Endothelial cell of umbilical vein (primary cell): ENCODE measurements around the gene PHF1. TPM values are rescaled to one million over a fixed set of nuclear protein-coding genes. Genes with fewer than 3 reads are reported as not detected.

Experiments used
- BruUV-seq: library from RNA; stranded (reverse); fragments of 400-500 nt; replicated peaks from 2 replicates; lab custom pipeline; 2021; lab: Mats Ljungman, UMichigan
- CTCF ChIA-PET: fragments of 300-600, 350-600 bp; sonication (Branson Sonifier 250); formaldehyde crosslinking; loops from one replicate; lab custom pipeline; 2021; ENCODE audit warnings: antibody characterized with exemption, inconsistent platforms; lab: Charles Lee
- POLR2A ChIA-PET: fragments of 300-600, 350-600 bp; sonication (Branson Sonifier 250); formaldehyde crosslinking; loops from one replicate; lab custom pipeline; 2021; ENCODE audit warnings: antibody characterized with exemption, inconsistent platforms; lab: Charles Lee
- DNase-seq: peaks from one replicate; pipeline ENCODE4 v3.0.0-alpha.2; 2011; ENCODE audit warnings: low read depth, low spot score
- FAIRE-seq: peaks from 2 replicates; lab custom pipeline; 2011; peaks lifted over from hg19 to GRCh38; lab: Jason Lieb, UNC
- H2AFZ ChIP-seq: 2 replicates; pipeline ENCODE4 v1.6.0; 2012; ENCODE audit warnings: low read depth, low read length, control low read depth, inconsistent platforms
- H3K27ac ChIP-seq: 2 replicates; pipeline ENCODE4 v1.5.1; 2011; ENCODE audit warnings: low read depth, mild to moderate bottlenecking, control low read depth, low read length, moderate library complexity; ENCODE audit not compliant: insufficient read depth
- H3K27me3 ChIP-seq, 2 experiments: 2 replicates each; pipeline versions ENCODE4 v1.6.0 to v1.6.1; 2011; ENCODE audit warnings: low read length in 2 of 2, mixed read lengths in 1 of 2; ENCODE audit not compliant: control insufficient read depth in 2 of 2, insufficient read depth in 2 of 2
- H3K36me3 ChIP-seq, 2 experiments: 2 replicates in 1 of 2; 3 replicates in 1 of 2; pipeline ENCODE4 v1.5.1; 2011; ENCODE audit warnings: low read length in 2 of 2, mild to moderate bottlenecking in 1 of 2, moderate library complexity in 1 of 2; ENCODE audit not compliant: control insufficient read depth in 2 of 2, insufficient read depth in 2 of 2; ENCODE audit errors: extremely low read depth in 1 of 2
- H3K4me1 ChIP-seq: 3 replicates; pipeline ENCODE4 v1.5.1; 2011; ENCODE audit warnings: mild to moderate bottlenecking, low read length; ENCODE audit not compliant: control insufficient read depth, insufficient read depth; ENCODE audit errors: extremely low read depth
- H3K4me2 ChIP-seq: 2 replicates; pipeline ENCODE4 v1.6.1; 2011; ENCODE audit warnings: low read length, control low read depth, mixed read lengths; ENCODE audit not compliant: insufficient read depth
- H3K4me3 ChIP-seq, 3 experiments: fragments of 200-600 bp in 1 of 3; sonication (generic), shearing (Covaris generic) in 1 of 3; replicated peaks in 1 of 3; 2 replicates each; pipeline ENCODE4 v1.5.1; 2011 to 2016; ENCODE audit warnings: control low read depth in 3 of 3, low read length in 3 of 3, mild to moderate bottlenecking in 2 of 3, inconsistent platforms in 1 of 3, low read depth in 1 of 3, moderate library complexity in 1 of 3; ENCODE audit not compliant: insufficient read depth in 1 of 3
- H3K79me2 ChIP-seq: 2 replicates; pipeline ENCODE4 v1.6.0; 2012; ENCODE audit warnings: low read length, inconsistent platforms; ENCODE audit not compliant: control insufficient read depth, insufficient read depth
- H3K9ac ChIP-seq: replicated peaks from 2 replicates; pipeline ENCODE3; 2011; ENCODE audit warnings: low read length, control low read depth; ENCODE audit not compliant: insufficient read depth; ENCODE audit errors: extremely low read depth
- H3K9me1 ChIP-seq: replicated peaks from 3 replicates; pipeline ENCODE4 v1.6.0; 2011; ENCODE audit warnings: mild to moderate bottlenecking, low read length; ENCODE audit not compliant: control insufficient read depth, insufficient read depth; ENCODE audit errors: extremely low read depth
- H3K9me3 ChIP-seq: replicated peaks from 2 replicates; pipeline ENCODE4 v1.5.1; 2012; ENCODE audit warnings: low read length, inconsistent platforms; ENCODE audit not compliant: control insufficient read depth, insufficient read depth
- H4K20me1 ChIP-seq: replicated peaks from 2 replicates; pipeline ENCODE3; 2011; ENCODE audit warnings: mild to moderate bottlenecking, low read length; ENCODE audit not compliant: control insufficient read depth, insufficient read depth; ENCODE audit errors: extremely low read depth
- CTCF ChIP-seq, 2 donors: IDR thresholded peaks; 1 replicate in 1 of 2; 2 replicates in 1 of 2; pipeline ENCODE4 v1.5.1; 2011; ENCODE audit warnings: low read length in 2 of 2, mild to moderate bottlenecking in 2 of 2, moderate library complexity in 2 of 2, control low read depth in 1 of 2, inconsistent platforms in 1 of 2, low read depth in 1 of 2; ENCODE audit not compliant: insufficient read depth in 1 of 2; ENCODE audit errors: extremely low read depth in 1 of 2
- EZH2 ChIP-seq: IDR thresholded peaks from 2 replicates; pipeline ENCODE4 v1.6.1; 2012; ENCODE audit warnings: borderline replicate concordance, low read depth, mild to moderate bottlenecking, moderate library complexity, low read length, inconsistent platforms; ENCODE audit not compliant: severe bottlenecking
- FOS ChIP-seq: IDR thresholded peaks from 2 replicates; pipeline ENCODE4 v1.6.1; 2011; ENCODE audit warnings: mild to moderate bottlenecking, low read length, moderate library complexity, borderline replicate concordance; ENCODE audit not compliant: insufficient read depth
- GATA2 ChIP-seq: IDR thresholded peaks from 2 replicates; pipeline ENCODE4 v1.7.0; 2011; ENCODE audit warnings: low read depth, mild to moderate bottlenecking, moderate library complexity, mixed read lengths, low read length; ENCODE audit not compliant: insufficient read length, insufficient read depth
- JUN ChIP-seq: IDR thresholded peaks from 2 replicates; pipeline ENCODE4 v1.6.1; 2011; ENCODE audit warnings: borderline replicate concordance, low read depth; ENCODE audit not compliant: insufficient read length, insufficient read depth
- MAX ChIP-seq: IDR thresholded peaks from 2 replicates; pipeline ENCODE4 v1.6.1; 2011; ENCODE audit not compliant: insufficient read depth, insufficient read length
- MYC ChIP-seq: IDR thresholded peaks from one replicate; pipeline ENCODE4 v1.6.1; 2011; ENCODE audit warnings: mild to moderate bottlenecking, low read depth, low read length
- POLR2A ChIP-seq: IDR thresholded peaks from 2 replicates; pipeline ENCODE4 v1.6.1; 2012; ENCODE audit warnings: low read depth, mild to moderate bottlenecking, control low read depth, low read length
- POLR2AphosphoS5 ChIP-seq: IDR thresholded peaks from 2 replicates; pipeline ENCODE4 v1.6.1; 2012; ENCODE audit warnings: low read depth, mild to moderate bottlenecking, control low read depth, low read length, moderate library complexity; ENCODE audit not compliant: insufficient read depth
- dilution Hi-C: fragments of 300-500 bp; cut with MboI; formaldehyde crosslinking; loops from one replicate; pipeline ENCODE4 v1.15.0; 2019; ENCODE audit warnings: low sequenced_read_pairs; ENCODE audit not compliant: extremely low pct_ligation_motif_present
- intact Hi-C: fragments of 100-400 bp; cut with micrococcal nuclease; formaldehyde crosslinking; loops from one replicate; pipeline ENCODE4 v1.10.0; 2022
- polyA plus RNA-seq, 4 experiments: library from polyadenylated mRNA; depleted of rRNA in 3 of 4; stranded (reverse) in 3 of 4; unstranded in 1 of 4; fragments of >200 nt; gene quantifications; 2 replicates each; pipeline versions ENCODE4 v1.2.1 to v1.2.3, GENCODE V29; 2011 to 2012; ENCODE audit warnings: missing spikeins in 1 of 4
- total RNA-seq: library from RNA; stranded (reverse); gene quantifications from 2 replicates; pipeline ENCODE4 v1.2.3, GENCODE V29; 2021

Gene PHF1
- total and polyA plus RNA-seq, 2 donors (not counting 3 experiments of a cell fraction or from before 2014, with no cell fraction given): 32.5 to 53.1 TPM

GRCh38 chr6:33450434-33450833 lies 39.6 kb downstream of the PHF1 start:
- BruUV-seq: no TSS peak
- Histone ChIP-seq H3K4me2 (no peak overlapping the region), H3K4me3 (no peak overlapping the region), H3K9me3 (no peaks in the 10 kb centered on the region), H3K9me1 (no peaks in the 10 kb centered on the region), H3K9ac (no peak overlapping the region), H3K27ac (no peak overlapping the region), H3K36me3 (peaks cover 0 to 6% of the 10 kb centered on the region in 2 experiments), H3K79me2 (no peaks in the 10 kb centered on the region), H4K20me1 (no peaks in the 10 kb centered on the region), H3K4me1 (peaks cover 3% of the 10 kb centered on the region), H3K27me3 (no peaks in the 10 kb centered on the region), H2AFZ (no peak overlapping the region)
- TF ChIP-seq FOS (no peak), GATA2 (no peak), MAX (no peak), EZH2 (no peak), JUN (no peak), POLR2AphosphoS5 (no peak), POLR2A (no peak), MYC (no peak), CTCF (IDR thresholded peaks at IDR 0.05; ENCODE audit: extremely low read depth in 1 of 2, insufficient read depth in 1 of 2, low read depth in 1 of 2, low read length in 2 of 2) (no peak)
- ChIA-PET CTCF (interaction anchor here (0.7 to 1.6 kb wide), 4 partner anchors 9 to 19 kb away, joined by 3 to 5 read pairs (median 4); no protein-coding TSS in a partner anchor), POLR2A (no interaction called here)
- FAIRE-seq (no peak), DNase-seq (no peak)
- intact Hi-C loops: loop anchor here (5.0 kb wide), 1 partner anchor 127 kb away; no protein-coding TSS in a partner anchor
- dilution Hi-C loops: no loop called here
